ENCODE measurements around the gene ILDR1.

DNA sequence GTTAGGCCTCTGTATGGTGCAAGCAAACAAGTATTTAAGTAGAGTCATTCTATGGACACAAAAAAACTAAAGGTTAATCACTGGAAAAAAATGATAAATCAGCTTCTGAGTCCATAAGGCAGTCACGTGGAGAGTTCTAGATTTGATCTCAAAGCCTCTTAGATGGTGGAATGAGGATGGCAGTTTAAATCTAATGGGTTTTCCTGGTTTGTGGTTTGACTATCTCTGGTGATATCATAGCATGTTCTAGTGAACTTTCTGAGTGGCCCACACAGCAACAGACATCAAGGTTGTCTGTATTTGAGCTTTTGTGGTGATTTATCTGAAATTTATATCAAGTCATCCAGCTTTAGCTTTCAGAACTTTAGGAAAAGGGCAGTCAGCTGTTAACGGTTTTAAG is 52.4 kb downstream of the ILDR1 start:
- TF ChIP-seq, protein P1, sequence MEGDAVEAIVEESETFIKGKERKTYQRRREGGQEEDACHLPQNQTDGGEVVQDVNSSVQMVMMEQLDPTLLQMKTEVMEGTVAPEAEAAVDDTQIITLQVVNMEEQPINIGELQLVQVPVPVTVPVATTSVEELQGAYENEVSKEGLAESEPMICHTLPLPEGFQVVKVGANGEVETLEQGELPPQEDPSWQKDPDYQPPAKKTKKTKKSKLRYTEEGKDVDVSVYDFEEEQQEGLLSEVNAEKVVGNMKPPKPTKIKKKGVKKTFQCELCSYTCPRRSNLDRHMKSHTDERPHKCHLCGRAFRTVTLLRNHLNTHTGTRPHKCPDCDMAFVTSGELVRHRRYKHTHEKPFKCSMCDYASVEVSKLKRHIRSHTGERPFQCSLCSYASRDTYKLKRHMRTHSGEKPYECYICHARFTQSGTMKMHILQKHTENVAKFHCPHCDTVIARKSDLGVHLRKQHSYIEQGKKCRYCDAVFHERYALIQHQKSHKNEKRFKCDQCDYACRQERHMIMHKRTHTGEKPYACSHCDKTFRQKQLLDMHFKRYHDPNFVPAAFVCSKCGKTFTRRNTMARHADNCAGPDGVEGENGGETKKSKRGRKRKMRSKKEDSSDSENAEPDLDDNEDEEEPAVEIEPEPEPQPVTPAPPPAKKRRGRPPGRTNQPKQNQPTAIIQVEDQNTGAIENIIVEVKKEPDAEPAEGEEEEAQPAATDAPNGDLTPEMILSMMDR (IDR thresholded peaks at IDR 0.05; ENCODE audit: low read depth, low read length) = no peak
- TF ChIP-seq, protein P2, sequence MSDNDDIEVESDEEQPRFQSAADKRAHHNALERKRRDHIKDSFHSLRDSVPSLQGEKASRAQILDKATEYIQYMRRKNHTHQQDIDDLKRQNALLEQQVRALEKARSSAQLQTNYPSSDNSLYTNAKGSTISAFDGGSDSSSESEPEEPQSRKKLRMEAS (IDR thresholded peaks at IDR 0.05; ENCODE audit: low read depth, low read length) = no peak
- TF ChIP-seq POLR2A (IDR thresholded peaks at IDR 0.05; ENCODE audit: extremely low read depth, insufficient read length) (no peak), MYC (IDR thresholded peaks at IDR 0.05; ENCODE audit: low read depth, low read length) (no peak)

Data from NB4 (cell line).